HS-27A (cell line): ENCODE measurements around the gene LTB.
A peak's percentile ranks its signal among the peaks of the same experiment; 100 is the strongest.

Experiments used
- DNase-seq: peaks from one replicate; pipeline ENCODE4 v3.0.0-alpha.2; 2012; ENCODE audit warnings: low read depth, missing footprints

LTB gene

GRCh38 chr6:31546958-31547726 is 35.1 kb downstream of the LTB start, which contains the start of gene NFKBIL1:
TSS of gene NFKBIL1 (plus strand) at chr6:31547608. CDS start at chr6:31547695, 87 bp downstream.
- DNase-seq = peak; percentile 96

- peak; percentile 82 for DNase-seq
Measured at GRCh38 chr6:31546339-31546957, 35.8 kb downstream of the LTB start, which contains the start of gene ATP6V1G2. TSS of gene ATP6V1G2 (minus strand) at chr6:31546608. CDS start at chr6:31546559, 49 bp downstream.

- no peak for DNase-seq
Measured at GRCh38 chr6:31545291-31545690, 36.9 kb downstream of the LTB start.

GRCh38 chr6:31544676-31545075 is 37.5 kb downstream of the LTB start:
- no peak for DNase-seq

- no peak for DNase-seq
Measured at GRCh38 chr6:31543639-31544038, 38.6 kb downstream of the LTB start.

- peak; percentile 98 for DNase-seq
Measured at GRCh38 chr6:31541658-31542521, 40.3 kb downstream of the LTB start, which contains the start of gene DDX39B. TSS of gene DDX39B (minus strand) at chr6:31542003. CDS start at chr6:31540532, 1,471 bp downstream.

- peak; percentile 39 for DNase-seq
Measured at GRCh38 chr6:31541059-31541657, 41.1 kb downstream of the LTB start.

GRCh38 chr6:31540640-31541039 is 41.6 kb downstream of the LTB start:
- no peak for DNase-seq

GRCh38 chr6:31538805-31539400 is 43.3 kb downstream of the LTB start:
- no peak for DNase-seq

- DNase-seq = no peak
Measured at GRCh38 chr6:31535538-31536324, 46.5 kb downstream of the LTB start.

- no peak for DNase-seq
Measured at GRCh38 chr6:31534521-31535040, 47.6 kb downstream of the LTB start.

GRCh38 chr6:31534011-31534410 is 48.2 kb downstream of the LTB start:
- DNase-seq = no peak

GRCh38 chr6:31533455-31533841 is 48.8 kb downstream of the LTB start:
- DNase-seq = no peak

GRCh38 chr6:31532644-31533454 is 49.4 kb downstream of the LTB start:
- DNase-seq = no peak

- DNase-seq = no peak
Measured at GRCh38 chr6:31531771-31532643, 50.2 kb downstream of the LTB start.

- DNase-seq = no peak
Measured at GRCh38 chr6:31531162-31531561, 51.1 kb downstream of the LTB start.

- no peak for DNase-seq
Measured at GRCh38 chr6:31530659-31531058, 51.6 kb downstream of the LTB start.
